ENCODE results near the gene MS4A4A.

DNA sequence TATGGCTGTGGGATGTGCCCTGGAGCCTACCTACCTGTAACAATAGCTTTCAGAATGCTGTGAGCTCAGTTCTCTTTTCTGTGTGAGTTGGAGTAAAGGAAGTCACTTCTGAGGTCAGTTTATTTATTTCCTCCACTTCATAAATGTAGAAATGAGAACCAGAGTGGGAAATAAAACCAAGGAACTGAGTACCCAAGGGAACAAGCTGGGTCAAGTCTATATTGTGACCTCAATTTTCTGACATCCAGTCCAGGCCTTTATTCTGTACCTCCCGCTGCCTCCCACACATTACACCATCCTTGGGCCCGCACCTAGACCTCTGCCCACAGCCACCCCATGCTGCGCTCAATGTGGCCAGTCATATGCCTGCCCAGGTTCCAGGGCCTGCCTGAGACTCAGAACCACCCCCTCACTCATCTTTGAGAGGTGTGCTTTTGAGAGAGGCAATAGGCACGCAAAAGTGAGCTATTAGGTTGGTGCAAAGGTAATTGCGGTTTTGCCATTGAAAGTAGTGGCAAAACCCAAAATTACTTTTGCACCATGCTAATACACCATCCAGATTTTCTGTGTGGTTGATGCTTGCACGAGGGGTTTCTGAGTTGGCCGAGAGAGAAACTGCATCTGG lies 56.4 kb downstream of the MS4A4A start:
- no peak for TF ChIP-seq POLR2A (IDR thresholded peaks at IDR 0.05)
- TF ChIP-seq CTCF (IDR thresholded peaks at IDR 0.05), result no peak

All from thyroid gland (tissue), 4 donors.